Measurements from ENCODE around the gene NLGN1. TPM values are rescaled to one million over a fixed set of nuclear protein-coding genes. Genes with fewer than 3 reads are reported as not detected.

Gene NLGN1
- total RNA-seq, 2 donors from 2014 or later: 0.67 to 1.3 TPM

GRCh38 chr3:173652093-173652492 lies 254.5 kb downstream of the NLGN1 start:
- H3K27ac ChIP-seq: no peak overlapping the region
- H3K4me3 ChIP-seq: no peak overlapping the region
- H3K27me3 ChIP-seq: no peaks in the 10 kb centered on the region
- H3K9me3 ChIP-seq: no peaks in the 10 kb centered on the region
- H3K4me1 ChIP-seq: no peaks in the 10 kb centered on the region
- H3K36me3 ChIP-seq: no peaks in the 10 kb centered on the region
- DNase-seq: no peak
- no peak overlapping the region for H3K9ac ChIP-seq (ENCODE audit: low read depth in 2 of 2, low read length in 2 of 2)
- intact Hi-C loops (cut with DNase I): no loop called here
- no peak for TF ChIP-seq CTCF (IDR thresholded peaks at IDR 0.05)

GRCh38 chr3:173653781-173654180 lies 256.2 kb downstream of the NLGN1 start:
- Histone ChIP-seq H3K4me3 (no peak overlapping the region), H3K36me3 (no peaks in the 10 kb centered on the region), H3K9ac (ENCODE audit: low read depth in 2 of 2, low read length in 2 of 2) (no peak overlapping the region), H3K27me3 (no peaks in the 10 kb centered on the region), H3K4me1 (no peaks in the 10 kb centered on the region), H3K9me3 (no peaks in the 10 kb centered on the region), H3K27ac (no peak overlapping the region)
- no peak for DNase-seq
- intact Hi-C loops (cut with DNase I): no loop called here
- TF ChIP-seq CTCF (IDR thresholded peaks at IDR 0.05): no peak

- Histone ChIP-seq H3K27ac (no peak overlapping the region), H3K27me3 (no peaks in the 10 kb centered on the region), H3K4me1 (no peaks in the 10 kb centered on the region), H3K9me3 (no peaks in the 10 kb centered on the region), H3K9ac (ENCODE audit: low read depth in 2 of 2, low read length in 2 of 2) (no peak overlapping the region), H3K36me3 (no peaks in the 10 kb centered on the region), H3K4me3 (no peak overlapping the region)
- no peak for TF ChIP-seq CTCF (IDR thresholded peaks at IDR 0.05)
- no peak for DNase-seq
- intact Hi-C loops (cut with DNase I): no loop called here
These were observed 262.4 kb downstream of the NLGN1 start for GRCh38 chr3:173659972-173660371.

GRCh38 chr3:173660645-173661299 lies 263.2 kb downstream of the NLGN1 start:
- DNase-seq: no peak
- TF ChIP-seq CTCF (IDR thresholded peaks at IDR 0.05): no peak
- intact Hi-C loops (cut with DNase I): no loop called here
- Histone ChIP-seq H3K27ac (no peak overlapping the region), H3K9me3 (no peaks in the 10 kb centered on the region), H3K4me3 (no peak overlapping the region), H3K9ac (ENCODE audit: low read depth in 2 of 2, low read length in 2 of 2) (no peak overlapping the region), H3K36me3 (no peaks in the 10 kb centered on the region), H3K4me1 (no peaks in the 10 kb centered on the region), H3K27me3 (no peaks in the 10 kb centered on the region)

- TF ChIP-seq CTCF (IDR thresholded peaks at IDR 0.05): no peak
- no peak overlapping the region for H3K4me3 ChIP-seq
- no peaks in the 10 kb centered on the region for H3K36me3 ChIP-seq
- no peaks in the 10 kb centered on the region for H3K9me3 ChIP-seq
- no peaks in the 10 kb centered on the region for H3K27me3 ChIP-seq
- H3K4me1 ChIP-seq: no peaks in the 10 kb centered on the region
- intact Hi-C loops (cut with DNase I): no loop called here
- no peak for DNase-seq
- H3K9ac ChIP-seq (ENCODE audit: low read depth in 2 of 2, low read length in 2 of 2): no peak overlapping the region
- H3K27ac ChIP-seq: no peak overlapping the region
These were observed 266.2 kb downstream of the NLGN1 start for GRCh38 chr3:173663696-173664111.
